ENCODE results near the gene ZSCAN5C.
"Not testable (repeated sequence)": the region's sequence is repeated elsewhere in the genome, so short reads cannot be mapped to it uniquely, and the experiment has no call there.

The ZSCAN5C gene

GRCh38 chr19:56201973-56202372 lies at the start of gene ZSCAN5C:
Gene ZSCAN5C (plus strand): TSS chr19:56202273. CDS start chr19:56205914, 3,641 bp downstream.
- DNase-seq, result no peak

- DNase-seq, result no peak
Observed at GRCh38 chr19:56152644-56153043, 49.4 kb upstream of the ZSCAN5C start.

- no peak for DNase-seq
Observed at GRCh38 chr19:56153507-56153906, 48.6 kb upstream of the ZSCAN5C start.

- no peak for DNase-seq
Observed at GRCh38 chr19:56155124-56155687, 46.9 kb upstream of the ZSCAN5C start.

GRCh38 chr19:56156768-56157167 lies 45.3 kb upstream of the ZSCAN5C start:
- DNase-seq, result no peak

GRCh38 chr19:56158170-56158757 lies 43.8 kb upstream of the ZSCAN5C start:
- no peak for DNase-seq

- no peak for DNase-seq
Observed at GRCh38 chr19:56159009-56159559, 43.0 kb upstream of the ZSCAN5C start.

GRCh38 chr19:56159622-56160271 lies 42.3 kb upstream of the ZSCAN5C start:
- DNase-seq, result no peak

- DNase-seq, result no peak
Observed at GRCh38 chr19:56161534-56161933, 40.5 kb upstream of the ZSCAN5C start.

- no peak for DNase-seq
Observed at GRCh38 chr19:56162258-56162657, 39.8 kb upstream of the ZSCAN5C start.

- no peak for DNase-seq
Observed at GRCh38 chr19:56163097-56163496, 39.0 kb upstream of the ZSCAN5C start.

- DNase-seq, result no peak
Observed at GRCh38 chr19:56167064-56167578, 35.0 kb upstream of the ZSCAN5C start.

GRCh38 chr19:56170261-56170660 lies 31.8 kb upstream of the ZSCAN5C start:
- DNase-seq, result no peak

GRCh38 chr19:56174086-56174485 lies 28.0 kb upstream of the ZSCAN5C start:
- DNase-seq, result no peak

- DNase-seq, result no peak
Observed at GRCh38 chr19:56174550-56174949, 27.5 kb upstream of the ZSCAN5C start.

- not testable (repeated sequence) for DNase-seq
Observed at GRCh38 chr19:56175861-56176307, 26.2 kb upstream of the ZSCAN5C start, which contains the start of gene GALP. Gene GALP (plus strand): TSS chr19:56176008. CDS start chr19:56177109, 1,101 bp downstream.

- not testable (repeated sequence) for DNase-seq
Observed at GRCh38 chr19:56176310-56176709, 25.8 kb upstream of the ZSCAN5C start.

- DNase-seq, result no peak
Observed at GRCh38 chr19:56176881-56177280, 25.2 kb upstream of the ZSCAN5C start.

GRCh38 chr19:56177564-56178243 lies 24.4 kb upstream of the ZSCAN5C start:
- no peak for DNase-seq

- DNase-seq, result no peak
Observed at GRCh38 chr19:56189785-56190184, 12.3 kb upstream of the ZSCAN5C start.

GRCh38 chr19:56191115-56191514 lies 11.0 kb upstream of the ZSCAN5C start:
- DNase-seq, result no peak

GRCh38 chr19:56191711-56192110 lies 10.4 kb upstream of the ZSCAN5C start:
- DNase-seq, result no peak

GRCh38 chr19:56193981-56194640 lies 8.0 kb upstream of the ZSCAN5C start:
- no peak for DNase-seq
